Measurements from ENCODE around the gene INO80B.
"Not testable (repeated sequence)": the region's sequence is repeated elsewhere in the genome, so short reads cannot be mapped to it uniquely, and the experiment has no call there.

Gene INO80B

GRCh38 chr2:74454654-74455511 is at the start of gene INO80B:
Gene INO80B (plus strand): TSS chr2:74455087. CDS start chr2:74455117, 30 bp downstream.
- in situ Hi-C loops (cut with HindIII; ENCODE audit: low sequenced_read_pairs): no loop called here

GRCh38 chr2:74406035-74406434 is 48.9 kb upstream of the INO80B start:
- in situ Hi-C loops (cut with HindIII; ENCODE audit: low sequenced_read_pairs): no loop called here

- in situ Hi-C loops (cut with HindIII; ENCODE audit: low sequenced_read_pairs): no loop called here
Measured at GRCh38 chr2:74407682-74408081, 47.2 kb upstream of the INO80B start.

GRCh38 chr2:74413001-74413698 is 41.7 kb upstream of the INO80B start:
- in situ Hi-C loops (cut with HindIII; ENCODE audit: low sequenced_read_pairs): no loop called here

- in situ Hi-C loops (cut with HindIII; ENCODE audit: low sequenced_read_pairs): no loop called here
Measured at GRCh38 chr2:74414441-74414840, 40.4 kb upstream of the INO80B start.

- in situ Hi-C loops (cut with HindIII; ENCODE audit: low sequenced_read_pairs): no loop called here
Measured at GRCh38 chr2:74414881-74415761, 39.8 kb upstream of the INO80B start.

GRCh38 chr2:74415762-74416395 is 39.0 kb upstream of the INO80B start:
- in situ Hi-C loops (cut with HindIII; ENCODE audit: low sequenced_read_pairs): no loop called here

GRCh38 chr2:74416778-74417177 is 38.1 kb upstream of the INO80B start:
- in situ Hi-C loops (cut with HindIII; ENCODE audit: low sequenced_read_pairs): no loop called here

GRCh38 chr2:74417197-74417596 is 37.7 kb upstream of the INO80B start:
- in situ Hi-C loops (cut with HindIII; ENCODE audit: low sequenced_read_pairs): no loop called here

- in situ Hi-C loops (cut with HindIII; ENCODE audit: low sequenced_read_pairs): no loop called here
Measured at GRCh38 chr2:74417763-74418162, 37.1 kb upstream of the INO80B start.

GRCh38 chr2:74418312-74418711 is 36.6 kb upstream of the INO80B start:
- in situ Hi-C loops (cut with HindIII; ENCODE audit: low sequenced_read_pairs): no loop called here

- in situ Hi-C loops (cut with HindIII; ENCODE audit: low sequenced_read_pairs): no loop called here
Measured at GRCh38 chr2:74419345-74419744, 35.5 kb upstream of the INO80B start.

- in situ Hi-C loops (cut with HindIII; ENCODE audit: low sequenced_read_pairs): no loop called here
Measured at GRCh38 chr2:74420006-74420405, 34.9 kb upstream of the INO80B start.

GRCh38 chr2:74420443-74421103 is 34.3 kb upstream of the INO80B start:
- in situ Hi-C loops (cut with HindIII; ENCODE audit: low sequenced_read_pairs): not testable (repeated sequence)

GRCh38 chr2:74421221-74421870 is 33.5 kb upstream of the INO80B start, which contains the start of the genes C2orf81 and WDR54:
Gene C2orf81 (minus strand): TSS chr2:74421619. CDS start chr2:74421560, 59 bp downstream.
Gene WDR54 (plus strand): TSS chr2:74421730. CDS start chr2:74422154, 424 bp downstream.
- in situ Hi-C loops (cut with HindIII; ENCODE audit: low sequenced_read_pairs): no loop called here

- in situ Hi-C loops (cut with HindIII; ENCODE audit: low sequenced_read_pairs): no loop called here
Measured at GRCh38 chr2:74423231-74424095, 31.4 kb upstream of the INO80B start.

GRCh38 chr2:74424139-74424992 is 30.5 kb upstream of the INO80B start:
- in situ Hi-C loops (cut with HindIII; ENCODE audit: low sequenced_read_pairs): no loop called here

GRCh38 chr2:74424995-74425406 is 29.9 kb upstream of the INO80B start:
- in situ Hi-C loops (cut with HindIII; ENCODE audit: low sequenced_read_pairs): no loop called here

Data from DLD1 (cell line).